ENCODE measurements around the gene WDR75. TPM values are rescaled to one million over a fixed set of nuclear protein-coding genes. Genes with fewer than 3 reads are reported as not detected.

The WDR75 gene
- total and polyA plus RNA-seq, 2 donors (not counting 3 experiments of a cell fraction or from before 2014, with no cell fraction given), result 17.4 to 44.8 TPM

GRCh38 chr2:189474526-189474925, 33.3 kb downstream of the WDR75 start:
- FAIRE-seq (no peak), DNase-seq (ENCODE audit: low read depth, low spot score) (no peak)
- no peak overlapping the region for H2AFZ ChIP-seq (ENCODE audit: low read depth, low read length)
- TF ChIP-seq MAX (IDR thresholded peaks at IDR 0.05; ENCODE audit: insufficient read depth, insufficient read length), result no peak
- TF ChIP-seq POLR2AphosphoS5 (IDR thresholded peaks at IDR 0.05; ENCODE audit: insufficient read depth, low read depth, low read length), result no peak
- TF ChIP-seq EZH2 (IDR thresholded peaks at IDR 0.05; ENCODE audit: borderline replicate concordance, low read depth, low read length, severe bottlenecking), result no peak
- TF ChIP-seq MYC (IDR thresholded peaks at IDR 0.05; ENCODE audit: low read depth, low read length), result no peak
- TF ChIP-seq JUN (IDR thresholded peaks at IDR 0.05; ENCODE audit: borderline replicate concordance, insufficient read depth, insufficient read length, low read depth), result no peak
- TF ChIP-seq CTCF (IDR thresholded peaks at IDR 0.05; ENCODE audit: extremely low read depth in 1 of 2, insufficient read depth in 1 of 2, low read depth in 1 of 2, low read length in 2 of 2), result no peak
- TF ChIP-seq GATA2 (IDR thresholded peaks at IDR 0.05; ENCODE audit: insufficient read depth, insufficient read length, low read depth, low read length), result no peak
- TF ChIP-seq POLR2A (IDR thresholded peaks at IDR 0.05; ENCODE audit: low read depth, low read length), result no peak
- no peak for TF ChIP-seq FOS (IDR thresholded peaks at IDR 0.05; ENCODE audit: borderline replicate concordance, insufficient read depth, low read length)
- no peaks in the 10 kb centered on the region for H3K9me1 ChIP-seq (replicated peaks; ENCODE audit: control insufficient read depth, extremely low read depth, insufficient read depth, low read length)
- dilution Hi-C loops (cut with MboI; ENCODE audit: extremely low pct_ligation_motif_present, low sequenced_read_pairs), result no loop called here
- BruUV-seq (replicated peaks), result no TSS peak
- no peak overlapping the region for H3K9ac ChIP-seq (replicated peaks; ENCODE audit: extremely low read depth, insufficient read depth, low read length)
- H3K27me3 ChIP-seq (ENCODE audit: control insufficient read depth in 2 of 2, insufficient read depth in 2 of 2, low read length in 2 of 2), result no peaks in the 10 kb centered on the region
- H3K4me1 ChIP-seq (ENCODE audit: control insufficient read depth, extremely low read depth, insufficient read depth, low read length), result no peaks in the 10 kb centered on the region
- H3K9me3 ChIP-seq (replicated peaks; ENCODE audit: control insufficient read depth, insufficient read depth, low read length), result no peaks in the 10 kb centered on the region
- H4K20me1 ChIP-seq (replicated peaks; ENCODE audit: control insufficient read depth, extremely low read depth, insufficient read depth, low read length), result no peaks in the 10 kb centered on the region
- no peak overlapping the region for H3K27ac ChIP-seq (ENCODE audit: insufficient read depth, low read depth, low read length)
- ChIA-PET POLR2A (no interaction called here), CTCF (no interaction called here)
- H3K4me3 ChIP-seq (replicated peaks in 1 of 3; ENCODE audit: insufficient read depth in 1 of 3, low read depth in 1 of 3, low read length in 3 of 3), result no peak overlapping the region
- intact Hi-C loops (cut with micrococcal nuclease), result no loop called here
- peaks cover 12 to 27% of the 10 kb centered on the region in 2 experiments for H3K36me3 ChIP-seq (ENCODE audit: control insufficient read depth in 2 of 2, extremely low read depth in 1 of 2, insufficient read depth in 2 of 2, low read length in 2 of 2)
- no peak overlapping the region for H3K4me2 ChIP-seq (ENCODE audit: insufficient read depth, low read length)
- H3K79me2 ChIP-seq (ENCODE audit: control insufficient read depth, insufficient read depth, low read length), result no peaks in the 10 kb centered on the region

Data from endothelial cell of umbilical vein (primary cell).